Natural killer cell (primary cell): ENCODE data around the gene PDK2. TPM values are rescaled to one million over a fixed set of nuclear protein-coding genes. Genes with fewer than 3 reads are reported as not detected.

Experiments used
- ATAC-seq, 3 donors: fragments of 150-1000 bp in 2 of 3; fragments of 200-7000 bp in 1 of 3; cut with Tn5 transposase; 1 replicate in 1 of 3; 2 replicates in 2 of 3; pipeline ENCODE4 v1.10.0; 2021; ENCODE audit warnings: mild to moderate bottlenecking in 2 of 3, moderate library complexity in 2 of 3
- DNase-seq, 2 donors: peaks; one replicate each; pipeline versions ENCODE4 v3.0.0 to v3.0.0-alpha.2; 2013 to 2021; ENCODE audit warnings: mixed read lengths in 1 of 2
- H3K27ac ChIP-seq: one replicate; pipeline ENCODE4 v1.5.1; 2013; ENCODE audit warnings: mild to moderate bottlenecking, low read length
- H3K27me3 ChIP-seq: one replicate; pipeline ENCODE4 v1.6.1; 2013; ENCODE audit warnings: low read length; ENCODE audit not compliant: control insufficient read depth, insufficient read depth
- H3K36me3 ChIP-seq: one replicate; pipeline ENCODE4 v1.6.1; 2013; ENCODE audit warnings: low read length; ENCODE audit not compliant: control insufficient read depth, insufficient read depth
- H3K4me1 ChIP-seq: one replicate; pipeline ENCODE4 v1.6.1; 2013; ENCODE audit warnings: low read length; ENCODE audit not compliant: control insufficient read depth, insufficient read depth
- H3K4me3 ChIP-seq: one replicate; pipeline ENCODE4 v1.5.1; 2013; ENCODE audit warnings: low read length
- H3K9me3 ChIP-seq: one replicate; pipeline ENCODE4 v1.6.1; 2013; ENCODE audit warnings: low read length; ENCODE audit not compliant: control insufficient read depth, insufficient read depth
- H3K27ac Mint-ChIP-seq, 2 donors: one replicate each; pipeline ENCODE4 v1.8.0; 2022; ENCODE audit warnings: mild to moderate bottlenecking in 2 of 2, mixed read lengths in 2 of 2, moderate library complexity in 1 of 2
- H3K27me3 Mint-ChIP-seq, 2 donors: one replicate each; pipeline ENCODE4 v1.8.0; 2022; ENCODE audit warnings: low read depth in 2 of 2, mixed read lengths in 2 of 2
- H3K36me3 Mint-ChIP-seq: one replicate; pipeline ENCODE4 v1.8.0; 2022; ENCODE audit warnings: mixed read lengths
- H3K4me1 Mint-ChIP-seq, 2 donors: one replicate each; pipeline ENCODE4 v1.8.0; 2022; ENCODE audit warnings: mixed read lengths in 2 of 2
- H3K4me3 Mint-ChIP-seq: one replicate; pipeline ENCODE4 v1.8.0; 2022; ENCODE audit warnings: mild to moderate bottlenecking, moderate library complexity, mixed read lengths
- H3K9me3 Mint-ChIP-seq, 2 donors: one replicate each; pipeline ENCODE4 v1.8.0; 2022; ENCODE audit warnings: mixed read lengths in 2 of 2
- CTCF ChIP-seq: fragments of 200-600 bp; IDR thresholded peaks from one replicate; pipeline ENCODE4 v1.8.0; 2022; ENCODE audit warnings: antibody characterized with exemption
- WGBS: methylation state at CpG from one replicate; pipeline ENCODE4 v1.1.7; 2013; ENCODE audit warnings: missing lambda C conversion rate; ENCODE audit not compliant: insufficient coverage; 5-methylcytosine and 5-hydroxymethylcytosine counted together
- intact Hi-C: fragments of 100-400 bp; cut with micrococcal nuclease; formaldehyde crosslinking; loops from one replicate; pipeline ENCODE4 v1.14.2; 2022
- total RNA-seq, 4 donors: library from RNA; stranded (reverse); fragments of 120-200 nt in 1 of 4; gene quantifications; one replicate each; pipeline versions ENCODE4 v1.2.3 to v1.2.4, GENCODE V29; 2013 to 2022

PDK2 gene
- total RNA-seq, 3 donors from 2014 or later (not counting 1 experiment from before 2014, with no cell fraction given) = 23.2 to 32.9 (median 23.6) TPM

- H3K4me1 Mint-ChIP-seq = peaks cover 50 to 56% of the 10 kb centered on the region in 2 donors
These were observed 941 bp downstream of the PDK2 start for GRCh38 chr17:50096092-50096491.

GRCh38 chr17:50096758-50097157, 1.6 kb downstream of the PDK2 start:
- peaks cover 52% of the 10 kb centered on the region for H3K4me1 ChIP-seq
- H3K9me3 ChIP-seq = no peaks in the 10 kb centered on the region
- H3K36me3 Mint-ChIP-seq = no peaks in the 10 kb centered on the region
- 91% methylated on average over 3 of the region's 3 CpGs for WGBS
- H3K27ac Mint-ChIP-seq = peak overlapping the region; percentile 96 to 98
- H3K27me3 ChIP-seq = no peaks in the 10 kb centered on the region
- no peak overlapping the region for H3K4me3 ChIP-seq
- H3K27me3 Mint-ChIP-seq = no peaks in the 10 kb centered on the region
- no peak for TF ChIP-seq CTCF
- H3K27ac ChIP-seq = no peak overlapping the region
- DNase-seq (no peak), ATAC-seq (no peak)
- H3K36me3 ChIP-seq = peaks cover 17% of the 10 kb centered on the region
- intact Hi-C loops = loop anchor here (5.0 to 10.0 kb wide), 2 partner anchors 56 to 198 kb away; partner anchors contain the start of gene PPP1R9B
- H3K9me3 Mint-ChIP-seq = no peaks in the 10 kb centered on the region
- H3K4me1 Mint-ChIP-seq = peaks cover 50 to 56% of the 10 kb centered on the region in 2 donors
- peak overlapping the region; percentile 50 for H3K4me3 Mint-ChIP-seq

More at GRCh38 chr17:50096092-50096491, 941 bp downstream of the PDK2 start:
- H3K9me3 ChIP-seq = no peaks in the 10 kb centered on the region
- H3K27me3 Mint-ChIP-seq = no peaks in the 10 kb centered on the region
- no peak overlapping the region for H3K27ac ChIP-seq
- peak overlapping the region; percentile 96 to 98 for H3K27ac Mint-ChIP-seq
- peak overlapping the region; percentile 95 for H3K4me3 Mint-ChIP-seq
- no peaks in the 10 kb centered on the region for H3K36me3 Mint-ChIP-seq
- H3K4me3 ChIP-seq = peak overlapping the region; percentile 61
- no peaks in the 10 kb centered on the region for H3K9me3 Mint-ChIP-seq
- intact Hi-C loops = loop anchor here (5.0 to 10.0 kb wide), 2 partner anchors 56 to 199 kb away; partner anchors contain the start of gene PPP1R9B
- H3K4me1 ChIP-seq = peaks cover 45% of the 10 kb centered on the region
- DNase-seq (no peak), ATAC-seq (no peak)
- peaks cover 14% of the 10 kb centered on the region for H3K36me3 ChIP-seq
- 52% methylated on average over 6 of the region's 6 CpGs for WGBS
- no peaks in the 10 kb centered on the region for H3K27me3 ChIP-seq
- no peak for TF ChIP-seq CTCF

GRCh38 chr17:50097455-50097854, 2.3 kb downstream of the PDK2 start:
- ATAC-seq = no peak

More at GRCh38 chr17:50097455-50097854, 2.3 kb downstream of the PDK2 start:
- Mint-ChIP-seq H3K27me3 (no peaks in the 10 kb centered on the region), H3K27ac (peak overlapping the region in 1 of 2 donors; percentile 96), H3K4me1 (peaks cover 50 to 56% of the 10 kb centered on the region in 2 donors), H3K36me3 (no peaks in the 10 kb centered on the region), H3K4me3 (peak overlapping the region; percentile 17), H3K9me3 (no peaks in the 10 kb centered on the region)
- H3K36me3 ChIP-seq = peaks cover 17% of the 10 kb centered on the region
- no peaks in the 10 kb centered on the region for H3K27me3 ChIP-seq
- WGBS = 88% methylated on average over 7 of the region's 7 CpGs
- no peak for TF ChIP-seq CTCF
- H3K4me1 ChIP-seq = peaks cover 55% of the 10 kb centered on the region
- H3K27ac ChIP-seq = no peak overlapping the region
- no peaks in the 10 kb centered on the region for H3K9me3 ChIP-seq
- intact Hi-C loops = loop anchor here (5.0 to 10.0 kb wide), 2 partner anchors 55 to 197 kb away; partner anchors contain the start of gene PPP1R9B
- H3K4me3 ChIP-seq = no peak overlapping the region
- DNase-seq = no peak
